GM13976 (cell line): ENCODE data around the gene WWP2.

Source experiments
- DNase-seq: peaks from one replicate; pipeline ENCODE4 v3.0.0; 2012; ENCODE audit warnings: low spot score
- CTCF ChIP-seq: IDR thresholded peaks from 2 replicates; pipeline ENCODE4 v1.5.1; 2012; ENCODE audit warnings: borderline replicate concordance, mild to moderate bottlenecking; ENCODE audit not compliant: insufficient read depth; ENCODE audit errors: extremely low read depth, missing control alignments, control extremely low read depth
- in situ Hi-C: fragments of 300-500 bp; cut with MboI; formaldehyde crosslinking; loops from one replicate; pipeline ENCODE4 v1.12.0; 2022; ENCODE audit warnings: low sequenced_read_pairs, mixed read lengths, inconsistent platforms; ENCODE audit not compliant: unreplicated experiment

Gene WWP2

GRCh38 chr16:69761983-69762813 is at the start of gene WWP2:
Gene WWP2, plus strand, starts transcription at chr16:69762332. Its CDS starts 24,679 bp downstream, at chr16:69787011.
- peak; percentile 89 for DNase-seq
- TF ChIP-seq CTCF = no peak
- in situ Hi-C loops = no loop called here

GRCh38 chr16:69712914-69713581 is 49.1 kb upstream of the WWP2 start:
- in situ Hi-C loops = no loop called here
- TF ChIP-seq CTCF = no peak
- no peak for DNase-seq

GRCh38 chr16:69717066-69717465 is 45.1 kb upstream of the WWP2 start:
- DNase-seq = no peak
- no peak for TF ChIP-seq CTCF
- in situ Hi-C loops = no loop called here

GRCh38 chr16:69718111-69718764 is 43.9 kb upstream of the WWP2 start:
- TF ChIP-seq CTCF = no peak
- in situ Hi-C loops = no loop called here
- DNase-seq = no peak

- DNase-seq = no peak
- in situ Hi-C loops = no loop called here
- TF ChIP-seq CTCF = no peak
Observed at GRCh38 chr16:69720822-69721430, 41.2 kb upstream of the WWP2 start.

- DNase-seq = no peak
- in situ Hi-C loops = no loop called here
- TF ChIP-seq CTCF = no peak
Observed at GRCh38 chr16:69721441-69721957, 40.6 kb upstream of the WWP2 start.
